OCI-LY1 (cell line): ENCODE measurements around the gene ARF1.

Source experiments
- CTCF ChIP-seq: fragments of 200-600 bp; sonication (generic), shearing (Covaris generic); IDR thresholded peaks from 2 replicates; pipeline ENCODE4 v1.5.1; 2017; ENCODE audit warnings: mild to moderate bottlenecking, antibody characterized with exemption, low read length, moderate library complexity, mixed read lengths
- EZH2 ChIP-seq: fragments of 200-600 bp; sonication (generic), shearing (Covaris generic); IDR thresholded peaks from 2 replicates; pipeline ENCODE4 v1.8.0; 2017; ENCODE audit warnings: borderline replicate concordance, mixed run types, mild to moderate bottlenecking, antibody characterized with exemption, low read length, moderate library complexity, mixed read lengths

- TF ChIP-seq CTCF (no peak), EZH2 (no peak)
Observed at GRCh38 chr1:228079013-228079412, 3.5 kb upstream of the ARF1 start.
